ENCODE data around the gene CPNE4.

The CPNE4 gene

DNA sequence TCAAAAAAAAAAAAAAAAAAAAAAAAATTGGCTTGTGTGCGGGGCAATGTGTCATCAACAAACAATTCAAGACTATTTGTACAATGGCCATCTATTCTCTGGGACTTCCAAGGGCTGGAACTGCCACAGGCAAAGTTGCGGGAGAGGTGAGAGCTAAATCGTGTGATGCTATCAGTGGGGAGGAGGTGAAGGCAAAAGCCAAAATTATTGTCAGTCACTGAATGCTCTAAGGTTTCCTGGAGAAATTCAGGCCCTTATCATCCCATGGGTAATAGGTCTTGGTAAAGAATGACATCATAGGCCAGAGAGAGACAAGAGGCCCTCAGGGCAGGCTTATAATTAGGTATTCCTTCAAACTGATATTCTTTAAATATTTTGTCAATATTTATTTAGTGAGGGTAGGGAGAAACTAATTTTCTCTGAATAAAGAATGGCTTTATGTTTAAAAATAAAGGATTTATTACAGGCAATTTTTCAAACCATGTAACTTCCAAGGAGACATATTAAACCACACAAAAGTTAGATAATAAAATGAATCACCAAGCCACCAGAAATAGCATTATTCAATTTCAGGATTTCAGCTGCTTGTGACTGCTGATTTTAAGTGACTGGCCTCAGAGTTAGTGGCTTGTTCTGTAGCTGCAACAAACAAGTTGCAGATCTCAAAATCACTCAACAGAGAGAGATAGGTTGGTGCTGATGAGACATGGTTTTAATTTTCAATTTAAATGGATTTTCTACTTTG lies 305.7 kb downstream of the CPNE4 start:
- TF ChIP-seq FOXP2 (optimal IDR thresholded peaks at IDR 0.05; ENCODE audit: borderline replicate concordance, extremely low read depth, extremely low read length, insufficient read depth) = no peak
- no peak for TF ChIP-seq TAF1 (IDR thresholded peaks at IDR 0.05; ENCODE audit: borderline replicate concordance, insufficient read depth, low read length)
- TF ChIP-seq SIN3A (IDR thresholded peaks at IDR 0.05; ENCODE audit: borderline replicate concordance, insufficient read depth, low read length) = no peak
- TF ChIP-seq, protein P1, sequence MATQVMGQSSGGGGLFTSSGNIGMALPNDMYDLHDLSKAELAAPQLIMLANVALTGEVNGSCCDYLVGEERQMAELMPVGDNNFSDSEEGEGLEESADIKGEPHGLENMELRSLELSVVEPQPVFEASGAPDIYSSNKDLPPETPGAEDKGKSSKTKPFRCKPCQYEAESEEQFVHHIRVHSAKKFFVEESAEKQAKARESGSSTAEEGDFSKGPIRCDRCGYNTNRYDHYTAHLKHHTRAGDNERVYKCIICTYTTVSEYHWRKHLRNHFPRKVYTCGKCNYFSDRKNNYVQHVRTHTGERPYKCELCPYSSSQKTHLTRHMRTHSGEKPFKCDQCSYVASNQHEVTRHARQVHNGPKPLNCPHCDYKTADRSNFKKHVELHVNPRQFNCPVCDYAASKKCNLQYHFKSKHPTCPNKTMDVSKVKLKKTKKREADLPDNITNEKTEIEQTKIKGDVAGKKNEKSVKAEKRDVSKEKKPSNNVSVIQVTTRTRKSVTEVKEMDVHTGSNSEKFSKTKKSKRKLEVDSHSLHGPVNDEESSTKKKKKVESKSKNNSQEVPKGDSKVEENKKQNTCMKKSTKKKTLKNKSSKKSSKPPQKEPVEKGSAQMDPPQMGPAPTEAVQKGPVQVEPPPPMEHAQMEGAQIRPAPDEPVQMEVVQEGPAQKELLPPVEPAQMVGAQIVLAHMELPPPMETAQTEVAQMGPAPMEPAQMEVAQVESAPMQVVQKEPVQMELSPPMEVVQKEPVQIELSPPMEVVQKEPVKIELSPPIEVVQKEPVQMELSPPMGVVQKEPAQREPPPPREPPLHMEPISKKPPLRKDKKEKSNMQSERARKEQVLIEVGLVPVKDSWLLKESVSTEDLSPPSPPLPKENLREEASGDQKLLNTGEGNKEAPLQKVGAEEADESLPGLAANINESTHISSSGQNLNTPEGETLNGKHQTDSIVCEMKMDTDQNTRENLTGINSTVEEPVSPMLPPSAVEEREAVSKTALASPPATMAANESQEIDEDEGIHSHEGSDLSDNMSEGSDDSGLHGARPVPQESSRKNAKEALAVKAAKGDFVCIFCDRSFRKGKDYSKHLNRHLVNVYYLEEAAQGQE (IDR thresholded peaks at IDR 0.05; ENCODE audit: insufficient read depth in 1 of 2, low read depth in 2 of 2, low read length in 2 of 2) = no peak
- no peak for TF ChIP-seq POLR2AphosphoS5 (IDR thresholded peaks at IDR 0.05; ENCODE audit: low read depth, low read length)

DNA sequence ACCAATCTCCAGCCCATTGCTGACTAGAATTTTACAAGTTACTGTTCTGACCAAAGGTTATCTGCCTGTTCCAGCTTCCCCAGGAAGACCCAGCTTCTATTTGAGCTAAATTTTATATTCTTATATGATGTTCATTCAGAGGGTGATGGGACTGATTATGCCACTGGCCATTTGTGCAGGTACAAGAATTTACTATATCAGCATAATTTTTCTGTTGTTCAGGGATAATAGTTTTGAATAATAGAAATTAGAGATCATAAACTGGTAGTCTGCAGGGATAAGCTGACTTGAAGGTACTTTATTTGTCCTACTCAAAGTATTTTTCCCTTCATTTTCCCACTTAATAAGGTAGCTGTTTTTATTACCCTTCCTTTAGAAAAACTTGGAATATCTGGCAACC lies 309.4 kb downstream of the CPNE4 start:
- TF ChIP-seq TAF1 (IDR thresholded peaks at IDR 0.05; ENCODE audit: borderline replicate concordance, insufficient read depth, low read length) (no peak), FOXP2 (optimal IDR thresholded peaks at IDR 0.05; ENCODE audit: borderline replicate concordance, extremely low read depth, extremely low read length, insufficient read depth) (no peak), SIN3A (IDR thresholded peaks at IDR 0.05; ENCODE audit: borderline replicate concordance, insufficient read depth, low read length) (no peak)
- TF ChIP-seq, protein P1 (IDR thresholded peaks at IDR 0.05; ENCODE audit: insufficient read depth in 1 of 2, low read depth in 2 of 2, low read length in 2 of 2) = no peak

DNA sequence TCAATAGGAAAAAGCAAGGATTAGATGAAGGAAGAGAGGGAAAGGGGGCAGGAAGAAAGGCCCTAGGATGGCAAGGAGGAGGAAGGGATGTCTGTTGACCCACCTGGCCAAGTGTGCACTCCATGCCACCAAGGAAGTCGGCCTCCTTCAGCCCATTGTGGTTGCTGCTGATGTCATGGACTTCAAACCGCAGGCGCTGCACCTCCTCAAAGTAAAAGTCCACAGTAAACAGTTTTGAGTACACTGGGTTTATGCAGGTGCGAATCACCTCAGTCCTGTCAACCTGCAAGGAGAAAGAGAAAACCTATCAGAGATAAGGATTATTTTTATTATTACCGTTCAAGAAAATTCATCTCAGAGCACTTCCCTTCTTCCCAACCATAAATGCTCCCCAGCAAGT lies 311.5 kb downstream of the CPNE4 start:
- no peak for TF ChIP-seq FOXP2 (optimal IDR thresholded peaks at IDR 0.05; ENCODE audit: borderline replicate concordance, extremely low read depth, extremely low read length, insufficient read depth)

DNA sequence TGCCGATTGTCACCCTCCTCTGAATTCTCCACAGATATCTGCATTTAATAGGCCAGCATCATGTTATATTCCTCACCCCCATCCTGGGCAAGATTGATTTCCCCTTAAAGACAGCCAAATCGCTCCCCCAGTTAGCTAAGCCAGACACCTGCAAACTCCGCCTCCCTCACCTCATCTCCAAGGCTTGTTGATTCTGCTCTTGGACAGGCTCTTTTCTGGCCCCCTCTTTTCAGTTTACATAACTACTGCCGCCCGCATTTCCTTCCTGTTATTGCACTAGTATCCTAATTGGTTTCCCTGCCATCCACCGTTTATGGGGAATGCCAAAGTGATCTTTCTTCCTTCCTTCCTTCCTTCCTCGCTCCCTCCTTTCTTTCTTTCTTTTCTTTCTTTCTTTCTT lies 317.3 kb downstream of the CPNE4 start:
- no peak for TF ChIP-seq FOXP2 (optimal IDR thresholded peaks at IDR 0.05; ENCODE audit: borderline replicate concordance, extremely low read depth, extremely low read length, insufficient read depth)
- no peak for TF ChIP-seq POLR2AphosphoS5 (IDR thresholded peaks at IDR 0.05; ENCODE audit: low read depth, low read length)
- no peak for TF ChIP-seq TAF1 (IDR thresholded peaks at IDR 0.05; ENCODE audit: borderline replicate concordance, insufficient read depth, low read length)
- TF ChIP-seq SIN3A (IDR thresholded peaks at IDR 0.05; ENCODE audit: borderline replicate concordance, insufficient read depth, low read length) = no peak
- TF ChIP-seq, protein P1 (IDR thresholded peaks at IDR 0.05; ENCODE audit: insufficient read depth in 1 of 2, low read depth in 2 of 2, low read length in 2 of 2) = no peak

DNA sequence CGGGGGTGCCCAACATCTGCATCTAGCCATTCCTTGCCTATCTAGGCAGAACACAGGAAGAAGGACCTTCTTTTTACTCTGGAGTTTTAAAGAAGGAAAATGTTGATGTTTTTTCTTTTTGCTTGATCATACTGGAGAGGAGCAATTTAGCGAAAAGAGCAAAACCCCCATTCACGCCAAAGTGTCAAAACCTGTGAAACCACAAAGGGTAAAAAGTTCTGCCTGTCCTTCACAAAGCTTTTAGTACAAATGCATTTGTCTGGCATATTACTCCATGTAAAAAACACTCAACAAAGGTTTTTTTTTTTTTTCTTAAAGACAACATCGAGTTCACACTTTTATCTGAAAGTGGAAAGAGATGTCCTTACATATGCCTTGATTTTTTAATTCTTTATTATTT lies 317.9 kb downstream of the CPNE4 start:
- no peak for TF ChIP-seq POLR2AphosphoS5 (IDR thresholded peaks at IDR 0.05; ENCODE audit: low read depth, low read length)
- TF ChIP-seq, protein P1 (IDR thresholded peaks at IDR 0.05; ENCODE audit: insufficient read depth in 1 of 2, low read depth in 2 of 2, low read length in 2 of 2) = no peak
- TF ChIP-seq TAF1 (IDR thresholded peaks at IDR 0.05; ENCODE audit: borderline replicate concordance, insufficient read depth, low read length) = no peak
- no peak for TF ChIP-seq FOXP2 (optimal IDR thresholded peaks at IDR 0.05; ENCODE audit: borderline replicate concordance, extremely low read depth, extremely low read length, insufficient read depth)
- TF ChIP-seq SIN3A (IDR thresholded peaks at IDR 0.05; ENCODE audit: borderline replicate concordance, insufficient read depth, low read length) = no peak
